GM18502 (cell line): ENCODE data around the gene HDAC4.

ENCODE experiments used
- ATAC-seq: cut with Tn5 transposase; IDR thresholded peaks from one replicate; pipeline ENCODE4 v1.9.1; 2021; ENCODE audit warnings: mild to moderate bottlenecking; ENCODE audit not compliant: unreplicated experiment, poor library complexity

Gene HDAC4

DNA sequence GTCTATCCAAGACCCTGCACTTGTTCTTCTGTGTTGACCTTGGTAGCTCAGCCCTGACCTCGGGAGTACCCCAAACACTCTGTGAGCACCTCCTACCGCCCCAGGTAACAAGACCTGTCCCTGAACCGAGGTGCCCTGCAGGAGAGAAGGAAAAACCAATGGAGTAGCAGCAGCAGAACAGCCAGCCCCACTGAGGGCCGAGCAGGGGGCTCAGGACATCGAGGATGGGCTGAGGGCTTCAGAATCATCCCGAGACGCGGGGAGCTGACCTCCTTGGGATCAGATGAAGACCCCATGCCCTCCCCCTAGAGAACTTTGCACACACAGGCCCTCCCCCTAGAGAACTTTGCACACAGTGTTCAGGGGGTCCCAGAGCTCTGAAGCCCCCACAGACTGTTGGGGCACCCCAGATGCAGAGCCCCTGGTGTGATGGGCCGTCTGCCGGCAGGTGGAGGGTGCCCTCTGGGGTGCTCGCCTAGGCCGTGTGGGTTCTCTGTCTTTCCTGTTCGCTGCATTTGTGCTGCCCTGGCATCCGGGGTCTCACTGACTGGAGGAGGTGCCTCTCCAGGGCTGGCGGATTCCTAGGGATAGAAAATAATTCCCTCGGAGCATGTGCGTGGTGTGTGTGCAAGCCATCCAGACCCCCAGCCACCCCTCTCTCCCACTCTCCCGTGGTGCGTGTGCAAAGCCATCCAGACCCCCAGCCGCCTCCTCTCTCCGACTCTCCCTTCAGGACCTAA lies 363.8 kb downstream of the HDAC4 start:
- no peak for ATAC-seq

DNA sequence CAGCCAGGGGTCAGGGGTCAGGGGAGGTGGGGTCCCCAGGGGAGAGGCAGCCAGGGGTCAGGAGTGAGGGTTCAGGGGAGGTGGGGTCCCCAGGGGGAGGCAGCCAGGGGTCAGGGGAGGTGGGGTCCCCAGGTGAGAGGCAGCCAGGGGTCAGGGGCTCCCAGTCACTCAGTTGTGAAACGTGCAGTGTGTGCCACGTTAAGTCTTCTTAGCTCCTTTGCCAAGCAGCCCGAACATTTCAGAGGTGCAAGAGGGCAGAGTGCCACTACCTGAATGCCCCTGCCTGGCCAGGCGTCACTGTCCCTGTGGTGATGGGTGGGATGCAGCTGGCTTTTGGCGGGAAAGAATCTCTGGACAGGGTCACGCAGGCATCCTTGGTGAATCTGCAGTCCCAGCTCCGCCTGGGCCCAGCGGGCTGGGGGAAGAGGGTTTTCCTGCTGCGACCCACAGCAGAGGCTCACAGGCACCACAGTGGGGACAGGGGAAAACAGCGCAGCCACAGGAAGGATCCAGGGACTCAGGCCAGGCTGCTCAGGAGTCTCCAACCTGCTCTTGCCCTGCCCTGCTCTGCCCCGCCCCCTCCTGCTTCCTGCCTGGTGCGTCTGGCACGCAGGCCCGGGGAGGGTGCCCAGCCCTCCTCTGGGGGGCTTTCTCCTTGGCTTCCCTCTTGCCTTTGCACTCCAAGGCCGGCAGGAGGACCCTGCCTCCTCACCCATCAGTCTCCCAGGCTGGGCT lies 364.7 kb downstream of the HDAC4 start:
- no peak for ATAC-seq

DNA sequence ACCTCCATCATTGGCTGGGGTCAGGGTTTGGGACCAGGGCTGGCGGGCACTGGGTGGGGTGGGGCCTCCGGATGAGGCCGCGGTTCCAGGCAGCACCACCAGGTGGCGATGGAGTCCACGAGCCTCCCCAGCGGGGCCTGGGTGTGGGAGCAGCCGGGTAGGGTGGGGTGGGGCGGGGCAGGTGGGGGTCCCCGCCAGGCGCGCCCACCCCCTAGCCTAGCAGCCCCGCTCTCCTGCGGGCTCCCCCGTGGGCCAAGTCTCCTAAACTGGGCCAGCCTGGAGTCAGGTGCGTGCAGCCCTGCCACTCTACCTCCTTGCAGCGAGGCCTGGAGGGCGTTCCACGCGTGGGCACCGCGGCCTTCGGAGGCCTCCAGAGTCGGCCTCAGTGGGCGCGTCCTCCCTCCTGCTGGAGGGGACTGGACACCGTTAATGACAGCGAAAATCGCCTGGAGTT lies 365.4 kb downstream of the HDAC4 start:
- no peak for ATAC-seq

DNA sequence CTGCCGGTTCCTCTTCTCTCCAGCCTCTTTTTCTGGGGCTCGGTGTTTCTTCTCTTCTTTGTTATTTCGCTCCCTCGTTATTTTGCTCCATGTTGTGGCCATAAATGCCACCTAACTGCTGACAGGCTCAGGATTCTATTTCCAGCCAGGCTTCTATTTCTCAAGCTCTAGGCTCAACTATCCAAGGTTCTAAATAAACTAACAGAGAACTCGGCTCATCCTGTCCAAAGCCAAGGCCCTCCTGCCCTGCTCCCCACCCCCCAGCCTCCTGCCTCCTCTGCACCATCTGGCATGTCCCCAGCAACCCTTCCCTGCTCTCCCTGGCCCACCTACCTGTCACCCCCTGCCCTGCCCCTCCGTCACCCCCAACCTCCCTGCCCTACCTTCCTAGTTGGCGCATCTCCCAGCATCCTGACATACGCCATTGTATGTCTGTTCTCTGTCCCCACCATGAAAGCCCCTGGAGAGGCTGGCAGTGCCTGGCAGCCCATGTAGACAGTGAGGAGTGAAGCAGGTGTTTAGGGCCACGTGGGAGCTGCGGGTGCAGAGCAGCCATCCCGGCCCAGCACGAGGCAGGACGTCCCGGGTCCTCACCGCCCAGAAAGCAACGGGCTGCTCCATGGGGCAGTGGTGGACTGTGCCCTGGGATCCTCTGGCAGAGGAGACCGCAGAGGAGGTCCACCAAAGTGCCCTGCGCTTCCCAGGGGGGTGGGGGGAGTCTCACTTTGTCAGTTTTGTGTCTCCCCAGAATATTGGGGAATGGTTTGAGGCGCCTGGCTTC lies 366.1 kb downstream of the HDAC4 start:
- no peak for ATAC-seq

DNA sequence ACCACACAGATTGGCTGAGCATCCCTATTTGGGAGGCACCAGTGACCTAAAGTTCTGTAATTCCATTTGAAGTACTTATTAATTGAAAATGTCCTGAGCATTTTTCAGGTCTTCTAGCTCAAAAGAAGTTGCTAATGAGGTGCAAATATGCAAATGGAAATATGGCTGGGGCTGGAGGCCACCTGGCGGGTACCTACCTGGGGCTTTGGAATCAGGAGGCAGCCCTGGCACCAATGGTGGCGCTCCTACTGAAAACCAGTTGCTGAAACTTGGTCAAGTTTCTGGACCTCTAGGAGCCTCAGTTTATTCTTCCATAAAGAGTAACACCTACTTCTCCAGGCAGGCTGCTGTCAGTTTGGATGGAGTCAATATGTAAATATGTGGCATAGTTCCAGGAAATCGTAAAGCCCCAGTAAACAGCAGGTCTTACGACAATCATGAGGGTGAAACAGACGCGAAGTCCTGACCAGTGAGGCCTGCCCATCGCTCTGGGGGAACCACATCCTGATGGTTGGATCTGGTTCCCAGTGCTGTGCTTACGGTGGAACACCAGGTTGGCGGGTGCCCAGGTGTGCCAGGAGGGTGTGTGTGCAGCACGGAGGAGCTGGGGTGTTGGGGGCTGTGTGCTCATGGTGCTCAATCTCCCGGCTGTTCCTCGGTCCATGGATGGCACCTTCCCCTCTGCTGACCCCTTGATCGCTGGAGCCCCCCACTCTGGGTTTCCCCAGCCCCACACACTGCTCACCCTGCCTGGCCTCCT lies 366.8 kb downstream of the HDAC4 start:
- ATAC-seq, result no peak

DNA sequence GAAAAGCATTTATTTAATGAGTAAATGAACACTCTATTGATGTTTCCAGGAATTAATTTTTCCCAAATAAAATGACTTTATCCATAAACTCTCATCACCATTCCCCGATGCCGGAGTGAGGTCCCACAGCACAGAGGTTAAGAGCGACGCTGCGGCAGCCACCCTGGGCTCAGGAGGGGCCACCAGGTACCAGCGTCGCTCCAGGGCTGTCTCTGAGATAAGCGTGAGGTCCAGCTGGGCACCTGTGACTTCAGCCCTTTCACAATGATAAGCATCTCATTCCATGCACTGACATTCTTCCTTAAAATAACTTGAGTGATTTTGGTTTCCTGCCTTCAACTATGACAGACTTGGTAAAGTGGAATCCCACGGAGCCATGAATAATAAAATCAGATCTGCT lies 370.9 kb downstream of the HDAC4 start:
- no peak for ATAC-seq

DNA sequence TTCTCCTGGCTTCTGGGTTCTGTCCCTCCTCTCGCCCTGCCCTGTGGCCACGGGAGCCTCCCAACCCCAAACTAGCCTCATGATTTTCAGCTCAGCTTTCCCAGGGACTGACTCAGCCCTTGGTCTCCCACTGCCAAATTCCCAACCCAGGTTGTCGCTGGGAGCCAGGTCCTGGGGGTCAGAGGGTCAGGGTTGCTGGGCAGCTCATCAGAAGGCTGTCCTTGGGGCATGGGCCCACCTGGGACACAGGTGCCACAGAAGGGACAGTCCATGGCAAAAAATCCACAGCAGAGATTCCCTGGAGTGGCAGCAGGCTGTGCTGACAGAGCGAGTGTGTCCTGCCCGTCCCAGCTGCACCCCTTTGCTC lies 372.6 kb downstream of the HDAC4 start:
- no peak for ATAC-seq

GRCh38 chr2:239027391-239028252 lies 373.2 kb downstream of the HDAC4 start:
- ATAC-seq, result no peak

DNA sequence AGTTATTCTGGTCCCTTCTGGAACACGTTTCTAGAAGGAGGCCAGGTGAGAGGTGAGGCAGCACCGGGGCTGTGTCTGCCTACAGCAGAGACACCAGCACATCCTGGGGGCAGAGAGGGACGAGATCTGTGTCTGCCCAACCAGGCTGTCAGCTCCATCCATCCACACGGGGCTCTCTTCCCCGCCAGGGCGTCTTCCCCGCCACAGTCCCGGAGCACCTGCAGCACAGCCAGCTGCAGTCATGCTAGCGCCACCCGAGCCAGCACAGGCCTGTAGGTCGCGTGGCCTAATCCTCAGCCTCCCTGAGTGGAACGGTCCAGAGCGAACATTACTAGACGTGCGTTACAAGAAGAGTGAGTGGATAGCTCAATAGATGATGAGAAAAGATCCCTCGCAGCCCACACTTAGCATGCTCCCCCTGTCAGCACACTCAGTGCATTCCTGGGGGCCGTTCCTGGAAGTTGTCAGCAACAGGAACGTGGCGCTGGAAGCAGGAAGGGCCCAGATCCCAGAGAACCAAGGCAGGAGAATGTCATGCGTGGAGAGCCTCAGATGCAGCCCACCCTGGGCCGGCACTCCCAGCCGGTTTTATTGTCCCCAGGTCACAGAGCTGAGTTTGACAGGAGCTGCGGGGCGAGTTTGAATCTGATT lies 374.0 kb downstream of the HDAC4 start:
- no peak for ATAC-seq

- no peak for ATAC-seq
Measured at GRCh38 chr2:239025951-239026461, 374.8 kb downstream of the HDAC4 start.

DNA sequence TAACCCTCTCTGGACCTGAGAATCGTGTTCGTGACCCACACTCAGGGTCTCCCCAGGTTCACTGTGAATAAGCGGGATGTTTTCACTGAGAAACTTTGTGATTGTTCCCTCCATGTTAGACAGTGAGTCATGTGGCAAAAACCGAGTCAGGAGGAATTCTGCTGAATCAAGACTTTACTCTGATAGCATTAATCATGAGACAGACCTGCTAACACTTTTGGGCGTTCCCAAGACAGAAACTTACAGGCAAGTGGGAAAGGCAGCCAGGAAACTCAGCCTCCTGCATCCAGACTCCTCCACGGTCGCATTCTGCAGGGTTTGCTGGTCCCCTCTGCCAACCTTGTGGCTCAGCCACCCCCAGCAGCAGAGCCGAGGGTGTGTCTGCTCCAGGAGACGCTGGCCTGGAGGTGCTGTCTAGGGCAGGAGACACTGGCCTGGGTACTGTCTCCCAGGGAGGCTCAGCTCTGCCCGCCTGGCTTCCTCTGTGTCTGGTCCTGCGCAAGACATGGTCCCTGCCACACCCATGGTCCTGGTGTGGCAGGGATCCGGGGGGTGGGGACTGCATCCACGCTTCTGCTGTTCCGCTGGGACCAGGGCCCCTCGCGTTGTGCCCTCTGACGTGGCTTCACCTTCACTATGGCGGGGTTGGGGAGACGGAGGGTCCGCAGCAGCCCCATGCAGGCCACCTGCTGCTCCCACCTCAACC lies 375.6 kb downstream of the HDAC4 start:
- no peak for ATAC-seq

DNA sequence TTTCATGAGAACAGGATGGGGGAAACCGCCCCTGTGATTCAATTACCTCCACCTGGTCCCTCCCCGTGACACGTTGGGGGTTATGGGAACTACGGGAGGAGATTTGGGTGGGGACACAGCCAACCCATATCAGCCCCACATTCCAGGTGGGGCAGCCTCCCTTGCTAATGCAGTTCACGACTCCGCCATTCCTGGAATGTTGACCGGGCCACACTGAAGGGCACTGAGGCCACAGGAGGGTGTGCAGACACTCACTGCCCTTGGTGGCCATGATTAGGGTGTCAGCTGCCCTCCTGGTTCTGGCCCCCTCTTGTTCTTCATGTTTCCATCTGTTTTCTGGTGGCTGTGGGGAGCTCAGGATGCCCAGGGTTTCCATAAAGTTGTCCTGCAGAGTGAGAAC lies 376.6 kb downstream of the HDAC4 start:
- ATAC-seq, result no peak

GRCh38 chr2:239022437-239023260 lies 378.2 kb downstream of the HDAC4 start:
- no peak for ATAC-seq

DNA sequence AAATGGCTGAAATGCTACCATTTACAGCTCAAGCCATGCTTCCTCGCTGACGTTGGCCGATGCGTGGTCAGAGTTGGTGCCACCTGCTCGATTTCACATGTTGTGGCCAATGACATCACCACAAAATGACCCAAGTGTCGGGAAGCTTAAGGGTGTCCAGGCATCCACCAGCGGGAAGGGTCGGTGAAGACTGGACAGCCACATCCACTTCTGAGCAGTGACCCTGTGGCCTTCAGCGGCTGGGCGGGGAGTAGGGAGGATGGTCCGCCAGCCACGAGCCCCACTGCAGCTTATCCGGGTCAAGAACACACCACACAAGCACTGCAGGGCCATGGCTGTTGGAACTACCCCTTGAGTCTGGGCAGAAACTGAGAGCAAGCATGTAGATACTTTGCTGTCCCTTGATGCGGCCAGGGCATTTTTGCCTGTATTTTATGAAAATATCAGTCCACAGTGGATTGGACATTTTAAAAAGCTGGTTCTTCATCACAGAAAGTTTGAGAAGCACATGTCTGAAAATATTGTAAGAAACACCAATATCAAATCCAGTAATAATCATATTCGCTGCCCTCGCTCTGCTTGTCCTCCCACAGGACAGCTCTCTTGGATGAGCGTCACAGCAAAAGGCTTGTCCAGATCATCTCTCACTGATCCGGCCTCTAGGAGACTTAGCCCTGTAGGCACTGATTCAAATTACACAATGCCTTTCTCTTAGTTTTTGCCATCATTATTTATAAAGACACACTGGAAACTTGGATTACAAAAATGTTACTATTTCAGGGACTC lies 379.0 kb downstream of the HDAC4 start:
- ATAC-seq, result no peak

- no peak for ATAC-seq
Measured at GRCh38 chr2:239021224-239021623, 379.6 kb downstream of the HDAC4 start.

DNA sequence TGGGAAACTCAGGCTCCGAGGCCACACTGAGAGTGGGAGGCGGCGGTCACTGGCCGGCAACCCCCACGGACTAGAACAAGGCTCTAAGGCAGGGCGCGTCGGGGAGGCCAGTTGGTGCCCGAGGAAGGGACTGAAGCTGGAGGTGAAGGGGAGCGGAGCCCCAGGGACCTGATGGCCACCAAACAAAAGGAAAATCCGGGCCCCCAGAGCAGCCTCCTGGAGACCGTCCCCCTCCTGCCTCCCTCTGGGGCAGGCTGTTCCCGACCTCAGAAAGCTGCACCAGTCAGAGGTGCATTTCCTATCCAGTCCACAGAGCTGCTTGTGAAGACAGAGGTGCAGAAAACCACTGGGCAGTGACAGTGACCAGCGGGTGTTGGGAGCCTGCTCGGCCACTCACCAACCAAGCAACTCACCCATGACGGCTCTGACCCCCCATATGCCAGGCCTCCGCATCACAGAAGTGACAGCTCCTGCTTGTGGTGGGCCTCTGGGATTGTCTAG lies 380.2 kb downstream of the HDAC4 start:
- ATAC-seq, result no peak
